D721Med (cell line): Measurements from ENCODE around the gene PGAP2.
"Not testable (repeated sequence)": the region's sequence is repeated elsewhere in the genome, so short reads cannot be mapped to it uniquely, and the experiment has no call there.

Experiments used
- DNase-seq: peaks from one replicate; pipeline ENCODE4 v3.0.0; 2011; ENCODE audit warnings: low spot score; ENCODE audit not compliant: insufficient read length
- FAIRE-seq: peaks from 2 replicates; lab custom pipeline; 2011; peaks lifted over from hg19 to GRCh38; lab: Jason Lieb, UNC
- TF ChIP-seq, protein P1 (sequence below): IDR thresholded peaks from 2 replicates; pipeline ENCODE4 v1.5.1; 2012; ENCODE audit warnings: mild to moderate bottlenecking, control low read depth; ENCODE audit not compliant: insufficient read depth; ENCODE audit errors: missing control alignments

PGAP2 gene

DNA sequence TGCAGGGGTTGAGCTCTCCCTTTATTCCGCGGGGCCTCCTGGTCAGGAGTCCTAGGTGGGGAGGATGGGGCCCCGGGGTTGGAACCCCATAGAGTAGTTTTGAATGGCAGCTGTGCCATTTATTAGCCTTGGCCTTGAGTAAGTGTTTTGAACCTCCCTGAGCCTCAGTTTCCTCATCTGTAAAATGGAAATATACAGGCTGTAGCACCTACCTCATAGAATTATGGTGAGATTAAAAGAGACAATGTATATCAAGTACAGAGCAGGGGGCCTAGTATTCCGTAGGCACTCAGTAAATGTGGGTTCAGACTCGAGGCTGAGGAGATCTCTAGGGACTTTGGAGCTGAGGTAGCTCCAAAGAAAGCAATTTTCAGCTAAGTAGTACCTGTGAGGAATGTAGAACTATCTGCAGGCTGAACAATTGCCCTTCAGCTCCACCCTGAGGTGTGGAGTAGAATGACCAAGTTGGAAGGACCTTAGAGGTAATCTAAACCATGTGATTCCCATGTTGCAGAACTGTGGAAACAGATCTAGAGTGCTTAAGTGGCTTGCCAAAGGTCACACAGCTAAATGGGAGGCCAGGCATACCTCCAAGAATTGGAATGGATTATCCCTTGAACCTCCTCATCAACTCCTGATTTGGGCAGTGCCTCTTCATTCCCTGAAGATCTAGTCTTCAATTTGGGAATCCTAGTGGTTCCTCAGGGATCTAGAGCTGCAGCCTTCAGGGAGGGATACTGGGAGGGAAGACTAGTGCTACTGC, 682 bp downstream of the PGAP2 start:
- FAIRE-seq (no peak), DNase-seq (no peak)
- TF ChIP-seq, protein P1, sequence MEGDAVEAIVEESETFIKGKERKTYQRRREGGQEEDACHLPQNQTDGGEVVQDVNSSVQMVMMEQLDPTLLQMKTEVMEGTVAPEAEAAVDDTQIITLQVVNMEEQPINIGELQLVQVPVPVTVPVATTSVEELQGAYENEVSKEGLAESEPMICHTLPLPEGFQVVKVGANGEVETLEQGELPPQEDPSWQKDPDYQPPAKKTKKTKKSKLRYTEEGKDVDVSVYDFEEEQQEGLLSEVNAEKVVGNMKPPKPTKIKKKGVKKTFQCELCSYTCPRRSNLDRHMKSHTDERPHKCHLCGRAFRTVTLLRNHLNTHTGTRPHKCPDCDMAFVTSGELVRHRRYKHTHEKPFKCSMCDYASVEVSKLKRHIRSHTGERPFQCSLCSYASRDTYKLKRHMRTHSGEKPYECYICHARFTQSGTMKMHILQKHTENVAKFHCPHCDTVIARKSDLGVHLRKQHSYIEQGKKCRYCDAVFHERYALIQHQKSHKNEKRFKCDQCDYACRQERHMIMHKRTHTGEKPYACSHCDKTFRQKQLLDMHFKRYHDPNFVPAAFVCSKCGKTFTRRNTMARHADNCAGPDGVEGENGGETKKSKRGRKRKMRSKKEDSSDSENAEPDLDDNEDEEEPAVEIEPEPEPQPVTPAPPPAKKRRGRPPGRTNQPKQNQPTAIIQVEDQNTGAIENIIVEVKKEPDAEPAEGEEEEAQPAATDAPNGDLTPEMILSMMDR, result peak; percentile 29

DNA sequence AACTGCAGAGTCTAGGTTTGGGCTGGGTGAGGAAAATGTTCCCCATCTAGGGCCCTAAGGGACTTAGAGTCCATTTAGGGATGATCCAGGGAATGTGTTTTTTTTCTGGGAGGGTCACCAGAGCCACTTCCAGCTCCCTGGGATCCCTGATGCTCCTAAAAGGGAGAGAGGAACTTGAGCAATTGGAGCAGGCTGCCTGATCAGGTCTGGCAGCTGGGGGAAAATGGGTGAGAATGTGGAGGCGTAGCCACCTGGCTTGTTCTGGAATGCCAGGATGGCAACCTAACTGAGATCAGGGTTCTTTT, 1.2 kb downstream of the PGAP2 start:
- TF ChIP-seq, protein P1, result no peak
- no peak for FAIRE-seq
- DNase-seq, result no peak

DNA sequence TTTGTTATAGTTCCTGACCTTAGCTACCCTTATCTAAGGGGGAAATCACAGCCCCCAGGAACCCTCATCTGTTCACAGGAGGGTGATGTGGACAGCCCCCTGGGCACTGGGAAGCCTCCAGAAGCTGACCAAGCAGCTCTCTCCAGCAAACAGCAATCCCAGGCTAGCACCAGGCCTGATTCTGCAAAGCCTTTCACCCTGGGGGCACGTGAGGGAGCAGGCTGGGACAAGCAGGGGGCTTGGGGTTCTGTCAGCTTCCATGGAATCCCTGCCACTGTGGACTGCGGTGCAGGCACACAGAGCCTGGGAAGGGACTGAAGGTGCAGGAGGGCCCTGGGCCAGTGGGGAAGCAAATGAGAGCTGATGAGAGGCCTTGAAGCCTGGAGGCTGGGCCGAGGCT, 2.1 kb downstream of the PGAP2 start:
- DNase-seq, result no peak
- TF ChIP-seq, protein P1, result no peak
- no peak for FAIRE-seq

DNA sequence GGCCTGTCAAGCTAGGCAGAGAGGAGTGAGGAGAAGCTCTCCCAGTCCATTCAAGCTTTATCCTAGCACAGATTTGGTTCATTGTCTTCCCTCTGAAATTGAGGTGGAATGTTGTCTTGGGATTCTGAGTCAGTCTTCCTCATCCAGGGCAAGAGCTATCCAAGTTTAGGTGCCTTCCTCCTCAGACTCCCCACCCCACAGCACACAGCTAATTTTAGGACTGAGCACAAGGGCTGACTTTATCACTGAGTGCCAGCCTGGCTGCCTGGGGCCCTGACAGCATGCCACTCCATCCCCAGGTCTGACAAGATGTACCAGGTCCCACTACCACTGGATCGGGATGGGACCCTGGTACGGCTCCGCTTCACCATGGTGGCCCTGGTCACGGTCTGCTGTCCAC, 2.6 kb downstream of the PGAP2 start:
- TF ChIP-seq, protein P1, result no peak
- DNase-seq (no peak), FAIRE-seq (no peak)

DNA sequence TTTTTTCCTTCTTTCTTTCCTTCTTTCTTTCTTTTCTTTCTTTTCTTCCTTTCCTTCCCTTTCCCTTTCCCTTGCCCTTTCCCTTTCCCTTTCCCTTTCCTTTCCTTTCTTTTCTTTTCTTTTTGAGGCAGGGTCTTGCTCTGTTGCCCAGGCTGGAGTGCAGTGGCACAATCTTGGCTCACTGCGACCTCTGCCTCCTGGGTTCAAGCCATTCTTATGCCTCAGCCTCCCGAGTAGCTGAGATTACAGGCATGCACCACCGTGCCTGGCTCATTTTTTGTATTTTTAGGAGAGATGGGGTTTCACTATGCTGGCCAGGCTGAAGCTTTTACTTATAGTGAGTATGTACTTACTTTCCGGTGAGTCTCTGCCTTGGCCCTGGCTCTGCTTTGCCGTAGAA, 6.5 kb downstream of the PGAP2 start:
- not testable (repeated sequence) for DNase-seq, FAIRE-seq

DNA sequence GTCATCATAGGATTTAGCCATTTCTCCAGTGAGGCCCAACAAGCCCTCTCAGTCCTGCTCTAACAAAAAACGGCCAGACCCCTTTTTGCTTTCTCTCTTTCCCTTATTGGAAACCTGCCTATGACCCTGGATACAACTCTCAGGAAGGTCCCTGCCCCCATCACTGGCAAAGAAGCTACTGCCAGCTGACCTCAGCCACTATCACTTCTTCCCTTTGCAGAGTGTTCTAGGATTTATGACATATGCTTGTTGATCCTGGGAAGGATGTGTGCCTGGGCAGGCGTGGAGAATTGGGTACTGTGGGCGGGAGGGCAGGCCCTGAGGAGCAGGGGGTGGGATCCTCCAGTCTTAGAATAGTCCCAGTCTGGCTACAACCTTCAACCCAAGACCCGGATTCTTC, 7.5 kb downstream of the PGAP2 start:
- TF ChIP-seq, protein P1, result no peak
- no peak for FAIRE-seq
- DNase-seq, result no peak

DNA sequence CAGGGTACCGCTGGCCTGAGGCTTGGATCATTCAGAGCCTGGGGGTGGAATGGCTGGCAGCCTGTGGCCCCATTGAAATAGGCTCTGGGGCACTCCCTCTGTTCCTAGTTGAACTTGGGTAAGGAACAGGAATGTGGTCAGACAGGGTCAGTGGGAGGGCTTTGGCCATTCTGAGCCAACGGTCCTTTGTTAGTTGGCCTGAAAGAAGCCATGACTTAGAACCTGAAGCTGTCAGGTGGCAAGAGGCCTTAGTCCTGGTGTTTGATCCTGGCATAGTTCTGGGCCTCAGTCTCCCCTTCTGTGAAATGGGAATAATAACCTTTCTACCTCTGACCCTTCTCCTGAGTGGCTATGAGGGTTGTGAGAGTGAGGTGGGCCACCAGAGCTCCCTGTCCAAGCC, 8.3 kb downstream of the PGAP2 start:
- TF ChIP-seq, protein P1, result no peak
- FAIRE-seq, result no peak

DNA sequence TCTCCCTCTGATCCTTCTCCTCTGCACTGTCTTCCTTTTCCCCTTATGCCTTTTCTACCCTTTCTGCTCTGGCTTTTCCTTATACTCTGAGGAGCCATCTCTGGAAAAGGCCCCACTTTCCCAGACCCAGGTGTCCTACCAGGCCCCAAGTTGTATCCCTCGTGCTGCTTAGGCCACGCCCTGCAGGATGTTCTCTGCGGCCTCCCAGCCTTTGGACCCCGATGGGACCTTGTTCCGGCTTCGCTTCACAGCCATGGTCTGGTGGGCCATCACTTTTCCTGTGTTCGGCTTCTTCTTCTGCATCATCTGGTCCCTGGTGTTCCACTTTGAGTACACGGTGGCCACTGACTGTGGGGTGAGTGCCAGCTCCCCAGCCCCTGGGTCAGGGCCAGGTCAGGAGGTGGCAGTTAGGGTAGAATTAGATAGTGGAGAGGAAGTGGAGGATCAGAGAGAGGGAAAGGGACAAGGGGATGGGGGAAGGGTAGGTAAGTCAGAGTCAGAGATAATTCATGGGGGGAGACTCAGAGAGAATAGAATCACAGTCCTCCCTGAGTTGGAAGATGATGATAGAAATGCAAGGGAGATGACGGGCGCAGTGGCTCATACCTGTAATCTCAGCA, 8.9 kb downstream of the PGAP2 start:
- TF ChIP-seq, protein P1, result no peak
- FAIRE-seq (no peak), DNase-seq (no peak)

More for the DNA sequence above, 8.3 kb downstream of the PGAP2 start:
- no peak for DNase-seq
